Duodenal mucosa (tissue), 2 donors: Measurements from ENCODE around the gene DYNLT3.

Source experiments
- H3K27ac ChIP-seq: one replicate; pipeline ENCODE4 v1.7.0; 2013; ENCODE audit warnings: low read depth, low read length
- H3K27me3 ChIP-seq, 2 donors: one replicate each; pipeline ENCODE4 v1.7.0; 2013; ENCODE audit warnings: low read length in 2 of 2, control low read depth in 1 of 2; ENCODE audit not compliant: insufficient read depth in 2 of 2, control insufficient read depth in 1 of 2
- H3K36me3 ChIP-seq, 2 donors: one replicate each; pipeline ENCODE4 v1.7.0; 2013; ENCODE audit warnings: low read length in 2 of 2, control low read depth in 1 of 2; ENCODE audit not compliant: insufficient read depth in 2 of 2, control insufficient read depth in 1 of 2
- H3K4me1 ChIP-seq, 2 donors: one replicate each; pipeline ENCODE4 v1.7.0; 2013; ENCODE audit warnings: low read length in 2 of 2, control low read depth in 1 of 2; ENCODE audit not compliant: insufficient read depth in 2 of 2, control insufficient read depth in 1 of 2
- H3K4me3 ChIP-seq, 2 donors: one replicate each; pipeline ENCODE4 v1.7.0; 2013; ENCODE audit warnings: low read length in 2 of 2, low read depth in 1 of 2
- H3K9ac ChIP-seq, 2 donors: one replicate each; pipeline ENCODE4 v1.7.0; 2013; ENCODE audit warnings: low read length in 2 of 2, low read depth in 1 of 2
- H3K9me3 ChIP-seq, 2 donors: one replicate each; pipeline ENCODE4 v1.7.0; 2013; ENCODE audit warnings: low read length in 2 of 2, control low read depth in 1 of 2; ENCODE audit not compliant: control insufficient read depth in 1 of 2

The DYNLT3 gene

GRCh38 chrX:37846934-37847732 lies at the start of gene DYNLT3:
Gene DYNLT3, minus strand, starts transcription at chrX:37847571. Its CDS starts 61 bp downstream, at chrX:37847510.
- H3K36me3 ChIP-seq: no peaks in the 10 kb centered on the region
- no peaks in the 10 kb centered on the region for H3K4me1 ChIP-seq
- peak within 1 kb of the TSS; percentile 71 to 75 for H3K4me3 ChIP-seq
- peak within 1 kb of the TSS; percentile 32 for H3K27ac ChIP-seq
- H3K9ac ChIP-seq: peak within 1 kb of the TSS; percentile 70 to 78
- H3K27me3 ChIP-seq: no peaks in the 10 kb centered on the region
- H3K9me3 ChIP-seq: no peaks in the 10 kb centered on the region

GRCh38 chrX:37896511-37896890 lies 49.1 kb upstream of the DYNLT3 start:
- Histone ChIP-seq H3K27ac (no peak overlapping the region), H3K27me3 (no peaks in the 10 kb centered on the region)

GRCh38 chrX:37895795-37896510 lies 48.6 kb upstream of the DYNLT3 start:
- Histone ChIP-seq H3K36me3 (no peaks in the 10 kb centered on the region), H3K9me3 (no peaks in the 10 kb centered on the region), H3K9ac (no peak overlapping the region), H3K27ac (no peak overlapping the region), H3K27me3 (no peaks in the 10 kb centered on the region), H3K4me3 (no peak overlapping the region), H3K4me1 (no peaks in the 10 kb centered on the region)

More at GRCh38 chrX:37896511-37896890, 49.1 kb upstream of the DYNLT3 start:
- Histone ChIP-seq H3K4me1 (no peaks in the 10 kb centered on the region), H3K9me3 (no peaks in the 10 kb centered on the region), H3K9ac (no peak overlapping the region), H3K36me3 (no peaks in the 10 kb centered on the region), H3K4me3 (no peak overlapping the region)

GRCh38 chrX:37894725-37895124 lies 47.4 kb upstream of the DYNLT3 start:
- no peak overlapping the region for H3K4me3 ChIP-seq

GRCh38 chrX:37888010-37888409 lies 40.6 kb upstream of the DYNLT3 start:
- no peaks in the 10 kb centered on the region for H3K27me3 ChIP-seq
- no peaks in the 10 kb centered on the region for H3K4me1 ChIP-seq
- H3K9ac ChIP-seq: no peak overlapping the region
- no peak overlapping the region for H3K4me3 ChIP-seq
- no peaks in the 10 kb centered on the region for H3K9me3 ChIP-seq
- H3K36me3 ChIP-seq: no peaks in the 10 kb centered on the region
- no peak overlapping the region for H3K27ac ChIP-seq

More at GRCh38 chrX:37894725-37895124, 47.4 kb upstream of the DYNLT3 start:
- H3K9me3 ChIP-seq: no peaks in the 10 kb centered on the region
- H3K27ac ChIP-seq: no peak overlapping the region
- no peaks in the 10 kb centered on the region for H3K27me3 ChIP-seq
- no peak overlapping the region for H3K9ac ChIP-seq
- no peaks in the 10 kb centered on the region for H3K36me3 ChIP-seq
- H3K4me1 ChIP-seq: no peaks in the 10 kb centered on the region

GRCh38 chrX:37887347-37887746 lies 40.0 kb upstream of the DYNLT3 start:
- no peaks in the 10 kb centered on the region for H3K27me3 ChIP-seq
- H3K9me3 ChIP-seq: no peaks in the 10 kb centered on the region
- no peaks in the 10 kb centered on the region for H3K36me3 ChIP-seq
- H3K4me3 ChIP-seq: no peak overlapping the region
- no peaks in the 10 kb centered on the region for H3K4me1 ChIP-seq
- no peak overlapping the region for H3K9ac ChIP-seq
- no peak overlapping the region for H3K27ac ChIP-seq

GRCh38 chrX:37883196-37883595 lies 35.8 kb upstream of the DYNLT3 start:
- Histone ChIP-seq H3K4me3 (no peak overlapping the region), H3K27ac (no peak overlapping the region), H3K27me3 (no peaks in the 10 kb centered on the region), H3K4me1 (no peaks in the 10 kb centered on the region), H3K36me3 (no peaks in the 10 kb centered on the region), H3K9ac (no peak overlapping the region), H3K9me3 (no peaks in the 10 kb centered on the region)

- Histone ChIP-seq H3K9me3 (no peaks in the 10 kb centered on the region), H3K36me3 (no peaks in the 10 kb centered on the region), H3K4me1 (no peaks in the 10 kb centered on the region), H3K4me3 (no peak overlapping the region), H3K27me3 (no peaks in the 10 kb centered on the region), H3K9ac (no peak overlapping the region), H3K27ac (no peak overlapping the region)
Measured at GRCh38 chrX:37879692-37880091, 32.3 kb upstream of the DYNLT3 start.

- H3K27me3 ChIP-seq: no peaks in the 10 kb centered on the region
- H3K4me1 ChIP-seq: no peaks in the 10 kb centered on the region
Measured at GRCh38 chrX:37876716-37877115, 29.3 kb upstream of the DYNLT3 start.

GRCh38 chrX:37875675-37876074 lies 28.3 kb upstream of the DYNLT3 start:
- no peak overlapping the region for H3K27ac ChIP-seq
- H3K36me3 ChIP-seq: no peaks in the 10 kb centered on the region
- no peak overlapping the region for H3K9ac ChIP-seq
- H3K4me3 ChIP-seq: no peak overlapping the region
- H3K4me1 ChIP-seq: no peaks in the 10 kb centered on the region
- no peaks in the 10 kb centered on the region for H3K9me3 ChIP-seq
- H3K27me3 ChIP-seq: no peaks in the 10 kb centered on the region

More at GRCh38 chrX:37876716-37877115, 29.3 kb upstream of the DYNLT3 start:
- H3K36me3 ChIP-seq: no peaks in the 10 kb centered on the region
- H3K27ac ChIP-seq: no peak overlapping the region
- no peak overlapping the region for H3K9ac ChIP-seq
- H3K4me3 ChIP-seq: no peak overlapping the region
- no peaks in the 10 kb centered on the region for H3K9me3 ChIP-seq
